GM12865 (cell line): ENCODE results near the gene OR2M5.

ENCODE experiments used
- DNase-seq: peaks from one replicate; pipeline ENCODE4 v3.0.0; 2010; ENCODE audit warnings: low read depth
- H3K4me3 ChIP-seq: 2 replicates; pipeline ENCODE4 v1.5.1; 2011; ENCODE audit warnings: mild to moderate bottlenecking, low read depth, low read length, control low read depth
- TF ChIP-seq, protein P1 (sequence below): IDR thresholded peaks from 2 replicates; pipeline ENCODE4 v1.5.1; 2011; ENCODE audit warnings: low read length, control low read depth, low read depth, inconsistent platforms; ENCODE audit not compliant: insufficient read depth; ENCODE audit errors: missing control alignments

Gene OR2M5, protein sequence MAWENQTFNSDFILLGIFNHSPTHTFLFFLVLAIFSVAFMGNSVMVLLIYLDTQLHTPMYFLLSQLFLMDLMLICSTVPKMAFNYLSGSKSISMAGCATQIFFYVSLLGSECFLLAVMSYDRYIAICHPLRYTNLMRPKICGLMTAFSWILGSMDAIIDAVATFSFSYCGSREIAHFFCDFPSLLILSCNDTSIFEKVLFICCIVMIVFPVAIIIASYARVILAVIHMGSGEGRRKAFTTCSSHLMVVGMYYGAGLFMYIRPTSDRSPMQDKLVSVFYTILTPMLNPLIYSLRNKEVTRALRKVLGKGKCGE

DNA sequence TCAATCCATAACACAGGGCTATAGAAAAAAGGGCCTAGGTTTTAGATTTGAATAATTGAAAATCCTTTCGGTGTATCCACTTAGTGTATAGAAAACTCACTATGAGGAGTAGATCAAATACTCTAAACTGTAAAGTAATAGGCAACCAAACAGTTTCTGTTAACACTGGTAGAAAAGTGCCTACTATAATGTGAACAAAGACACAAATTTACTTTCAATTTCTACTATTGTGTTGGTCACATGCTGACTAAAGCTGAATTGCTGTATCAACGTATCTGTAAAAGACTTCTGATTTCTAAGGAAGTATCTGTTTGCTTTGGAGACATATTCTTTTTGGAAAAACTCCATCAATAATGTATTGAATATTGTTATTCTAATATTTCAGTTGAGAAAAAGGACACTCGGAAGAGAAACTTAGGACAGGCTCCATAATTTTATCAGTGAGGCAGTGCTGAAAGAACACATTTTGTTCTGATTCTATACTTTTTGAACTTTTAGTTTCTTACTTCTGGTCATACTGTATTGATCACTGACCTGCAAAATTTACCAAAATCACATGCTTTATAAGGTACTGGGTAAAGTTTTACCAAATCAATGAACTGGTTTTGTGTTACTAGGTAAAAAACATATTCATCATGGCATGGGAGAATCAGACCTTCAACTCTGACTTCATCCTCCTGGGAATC, at the start of gene OR2M5:
Gene OR2M5 (plus strand): TSS at position 636 of the 686 bp plus-strand sequence. CDS start 0 bp downstream, at position 636.
- no peak within 1 kb of the TSS for H3K4me3 ChIP-seq
- no peak for DNase-seq
- TF ChIP-seq, protein P1, sequence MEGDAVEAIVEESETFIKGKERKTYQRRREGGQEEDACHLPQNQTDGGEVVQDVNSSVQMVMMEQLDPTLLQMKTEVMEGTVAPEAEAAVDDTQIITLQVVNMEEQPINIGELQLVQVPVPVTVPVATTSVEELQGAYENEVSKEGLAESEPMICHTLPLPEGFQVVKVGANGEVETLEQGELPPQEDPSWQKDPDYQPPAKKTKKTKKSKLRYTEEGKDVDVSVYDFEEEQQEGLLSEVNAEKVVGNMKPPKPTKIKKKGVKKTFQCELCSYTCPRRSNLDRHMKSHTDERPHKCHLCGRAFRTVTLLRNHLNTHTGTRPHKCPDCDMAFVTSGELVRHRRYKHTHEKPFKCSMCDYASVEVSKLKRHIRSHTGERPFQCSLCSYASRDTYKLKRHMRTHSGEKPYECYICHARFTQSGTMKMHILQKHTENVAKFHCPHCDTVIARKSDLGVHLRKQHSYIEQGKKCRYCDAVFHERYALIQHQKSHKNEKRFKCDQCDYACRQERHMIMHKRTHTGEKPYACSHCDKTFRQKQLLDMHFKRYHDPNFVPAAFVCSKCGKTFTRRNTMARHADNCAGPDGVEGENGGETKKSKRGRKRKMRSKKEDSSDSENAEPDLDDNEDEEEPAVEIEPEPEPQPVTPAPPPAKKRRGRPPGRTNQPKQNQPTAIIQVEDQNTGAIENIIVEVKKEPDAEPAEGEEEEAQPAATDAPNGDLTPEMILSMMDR, result no peak

DNA sequence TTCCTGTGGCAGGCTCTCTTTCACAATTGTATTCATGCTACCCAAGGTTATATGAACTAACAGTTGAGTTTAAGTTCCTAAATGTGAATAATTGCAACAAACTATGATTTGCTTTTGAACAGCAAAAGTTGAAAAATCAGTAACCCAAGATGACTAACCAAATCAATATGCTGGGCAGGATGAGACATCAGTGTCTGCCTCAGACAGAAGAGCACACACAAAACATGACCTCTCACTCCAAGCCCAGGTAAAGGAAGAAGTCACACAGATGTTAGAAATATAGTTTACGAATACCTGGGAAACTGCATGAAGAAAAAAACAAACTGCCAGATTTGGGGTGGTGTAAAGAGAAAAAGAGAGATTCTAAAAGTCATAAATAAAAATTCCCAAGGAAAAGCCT, 46.4 kb upstream of the OR2M5 start:
- no peak for DNase-seq
- TF ChIP-seq, protein P1, result no peak
- H3K4me3 ChIP-seq, result no peak overlapping the region

DNA sequence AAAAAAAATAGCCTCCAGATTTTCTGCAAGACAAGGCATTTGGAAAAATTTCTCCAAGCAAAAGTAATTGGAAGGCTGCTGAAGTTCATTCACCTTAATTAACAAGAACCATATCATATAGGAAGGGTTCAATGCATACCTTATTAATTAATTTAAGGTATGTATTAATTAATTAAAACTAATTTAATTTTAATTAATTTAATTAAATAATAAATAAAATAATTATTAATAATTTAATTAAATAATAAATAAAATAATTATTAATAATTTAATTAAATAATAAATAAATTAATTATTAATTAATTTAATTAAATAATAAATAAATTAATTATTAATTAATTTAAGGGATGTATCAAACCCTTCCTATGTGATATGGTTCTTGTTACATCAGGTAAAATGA, 42.1 kb upstream of the OR2M5 start:
- TF ChIP-seq, protein P1, result no peak
- DNase-seq, result no peak

DNA sequence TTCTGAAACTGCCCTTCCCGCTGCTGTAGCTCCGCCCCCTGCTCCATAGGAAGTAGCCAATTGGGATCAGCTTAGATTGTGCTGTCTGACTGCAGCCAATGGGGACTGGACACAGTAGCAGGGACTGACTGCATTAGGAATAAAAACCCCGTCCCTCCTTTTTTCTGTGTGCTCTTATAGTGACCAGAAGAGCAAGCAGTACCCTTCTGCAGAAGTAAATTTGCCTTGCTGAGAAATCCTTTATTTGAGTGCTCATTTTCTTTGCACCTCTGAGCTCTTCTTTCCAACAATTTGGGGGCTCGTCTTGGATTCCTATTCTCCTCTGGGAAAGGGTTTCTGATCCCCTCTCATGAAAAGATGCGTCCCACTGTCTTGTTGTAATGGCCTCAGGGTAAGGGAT, 33.8 kb upstream of the OR2M5 start:
- TF ChIP-seq, protein P1, result no peak
- H3K4me3 ChIP-seq, result no peak overlapping the region
- no peak for DNase-seq

More for the DNA sequence above, 42.1 kb upstream of the OR2M5 start:
- H3K4me3 ChIP-seq, result no peak overlapping the region

DNA sequence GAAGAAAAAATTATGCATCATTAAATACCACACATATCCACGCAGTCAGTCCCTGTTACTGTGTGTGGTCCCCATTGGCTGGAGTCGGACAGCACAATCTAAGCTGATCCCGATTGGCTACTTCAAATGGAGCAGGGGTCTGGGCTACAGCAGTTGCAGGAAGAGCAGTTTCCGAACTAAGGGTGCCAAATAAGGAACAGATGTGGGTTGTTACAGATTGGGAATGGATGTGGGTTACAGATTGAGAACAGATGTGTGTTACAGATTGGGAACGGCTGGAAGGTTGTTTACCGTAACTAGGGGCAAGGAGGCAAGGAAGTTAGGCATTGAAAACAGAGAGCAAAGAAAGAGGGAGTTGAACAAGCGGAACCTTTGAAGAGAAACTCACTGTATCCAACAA, 30.1 kb upstream of the OR2M5 start:
- TF ChIP-seq, protein P1, result no peak
- DNase-seq, result no peak
- no peak overlapping the region for H3K4me3 ChIP-seq

DNA sequence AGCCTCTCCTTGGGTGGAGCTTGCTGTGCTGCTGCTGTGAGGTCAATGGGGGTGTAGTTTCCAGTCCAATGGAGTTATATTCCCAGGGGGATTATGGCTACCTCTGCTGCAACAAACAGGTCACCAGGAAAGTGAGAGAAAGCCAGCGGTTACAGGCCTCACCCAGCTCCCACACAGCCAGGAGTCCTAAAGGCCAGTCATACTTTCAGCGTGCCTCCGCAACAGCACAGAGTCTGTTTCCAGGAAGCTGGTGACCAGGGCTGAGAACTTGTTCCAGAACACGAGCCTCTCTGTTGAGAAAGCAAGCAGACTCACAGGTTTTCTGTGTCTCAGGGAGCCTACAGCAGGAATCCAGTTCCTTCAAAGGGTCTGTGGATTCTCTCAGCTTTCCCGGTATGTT, 17.3 kb upstream of the OR2M5 start:
- TF ChIP-seq, protein P1, result no peak
- no peak overlapping the region for H3K4me3 ChIP-seq
- no peak for DNase-seq
